Measurements from ENCODE around the gene FOXF1.

The FOXF1 gene

GRCh38 chr16:86494565-86495356, 15.6 kb upstream of the FOXF1 start:
- Histone ChIP-seq H3K4me2 (ENCODE audit: insufficient read depth, low read length) (no peak overlapping the region), H3K4me3 (ENCODE audit: low read depth in 1 of 2, low read length in 2 of 2) (no peak overlapping the region), H3K79me2 (ENCODE audit: insufficient read depth, low read length) (no peaks in the 10 kb centered on the region), H4K20me1 (ENCODE audit: insufficient read depth, low read length) (no peaks in the 10 kb centered on the region), H3K27me3 (ENCODE audit: insufficient read depth, low read length, poor library complexity) (peaks cover 10% of the 10 kb centered on the region), H3K9ac (ENCODE audit: low read depth, low read length) (no peak overlapping the region), H3K4me1 (ENCODE audit: insufficient read depth, low read length) (no peaks in the 10 kb centered on the region), H3K27ac (ENCODE audit: low read length) (no peak overlapping the region), H2AFZ (ENCODE audit: low read depth, low read length) (no peak overlapping the region), H3K9me3 (ENCODE audit: insufficient read depth, low read length, severe bottlenecking) (no peaks in the 10 kb centered on the region), H3K36me3 (ENCODE audit: insufficient read depth, low read length) (no peaks in the 10 kb centered on the region)
- ATAC-seq (ENCODE audit: insufficient read depth, low read depth) (no peak), DNase-seq (no peak)
- TF ChIP-seq EZH2 (IDR thresholded peaks at IDR 0.05; ENCODE audit: borderline replicate concordance, low read depth, low read length, severe bottlenecking) (no peak), CTCF (IDR thresholded peaks at IDR 0.05; ENCODE audit: borderline replicate concordance, extremely low read depth, low read length, poor library complexity, severe bottlenecking) (no peak)

- no peak overlapping the region for H3K4me3 ChIP-seq (ENCODE audit: low read depth in 1 of 2, low read length in 2 of 2)
- no peaks in the 10 kb centered on the region for H3K4me1 ChIP-seq (ENCODE audit: insufficient read depth, low read length)
- H3K27me3 ChIP-seq (ENCODE audit: insufficient read depth, low read length, poor library complexity), result peaks cover 10% of the 10 kb centered on the region
- no peak overlapping the region for H2AFZ ChIP-seq (ENCODE audit: low read depth, low read length)
- H4K20me1 ChIP-seq (ENCODE audit: insufficient read depth, low read length), result no peaks in the 10 kb centered on the region
- no peak overlapping the region for H3K27ac ChIP-seq (ENCODE audit: low read length)
- H3K9me3 ChIP-seq (ENCODE audit: insufficient read depth, low read length, severe bottlenecking), result no peaks in the 10 kb centered on the region
- DNase-seq (no peak), ATAC-seq (ENCODE audit: insufficient read depth, low read depth) (no peak)
- H3K79me2 ChIP-seq (ENCODE audit: insufficient read depth, low read length), result no peaks in the 10 kb centered on the region
- no peak overlapping the region for H3K9ac ChIP-seq (ENCODE audit: low read depth, low read length)
- no peak overlapping the region for H3K4me2 ChIP-seq (ENCODE audit: insufficient read depth, low read length)
- no peaks in the 10 kb centered on the region for H3K36me3 ChIP-seq (ENCODE audit: insufficient read depth, low read length)
- no peak for TF ChIP-seq EZH2 (IDR thresholded peaks at IDR 0.05; ENCODE audit: borderline replicate concordance, low read depth, low read length, severe bottlenecking)
- TF ChIP-seq CTCF (IDR thresholded peaks at IDR 0.05; ENCODE audit: borderline replicate concordance, extremely low read depth, low read length, poor library complexity, severe bottlenecking), result no peak
Measured at GRCh38 chr16:86495357-86495701, 15.0 kb upstream of the FOXF1 start.

- Histone ChIP-seq H3K79me2 (ENCODE audit: insufficient read depth, low read length) (no peaks in the 10 kb centered on the region), H3K4me3 (ENCODE audit: low read depth in 1 of 2, low read length in 2 of 2) (no peak overlapping the region), H3K27ac (ENCODE audit: low read length) (no peak overlapping the region), H4K20me1 (ENCODE audit: insufficient read depth, low read length) (no peaks in the 10 kb centered on the region), H3K27me3 (ENCODE audit: insufficient read depth, low read length, poor library complexity) (peaks cover 8% of the 10 kb centered on the region), H3K4me2 (ENCODE audit: insufficient read depth, low read length) (no peak overlapping the region), H3K4me1 (ENCODE audit: insufficient read depth, low read length) (no peaks in the 10 kb centered on the region), H3K9ac (ENCODE audit: low read depth, low read length) (no peak overlapping the region), H3K36me3 (ENCODE audit: insufficient read depth, low read length) (no peaks in the 10 kb centered on the region), H3K9me3 (ENCODE audit: insufficient read depth, low read length, severe bottlenecking) (no peaks in the 10 kb centered on the region), H2AFZ (ENCODE audit: low read depth, low read length) (no peak overlapping the region)
- no peak for ATAC-seq (ENCODE audit: insufficient read depth, low read depth)
- no peak for DNase-seq
- TF ChIP-seq CTCF (IDR thresholded peaks at IDR 0.05; ENCODE audit: borderline replicate concordance, extremely low read depth, low read length, poor library complexity, severe bottlenecking) (no peak), EZH2 (IDR thresholded peaks at IDR 0.05; ENCODE audit: borderline replicate concordance, low read depth, low read length, severe bottlenecking) (no peak)
Measured at GRCh38 chr16:86495756-86496261, 14.5 kb upstream of the FOXF1 start.
